MG63 (cell line): Measurements from ENCODE around the gene CDH4. TPM values are rescaled to one million over a fixed set of nuclear protein-coding genes. Genes with fewer than 3 reads are reported as not detected.

Experiments
- DNase-seq: peaks from one replicate; pipeline ENCODE4 v3.0.0-alpha.2; 2020
- H3K27me3 ChIP-seq: fragments of 250-450 bp; sonication (Bioruptor Pico); 2 replicates; pipeline ENCODE4 v1.5.1; 2020; ENCODE audit warnings: mild to moderate bottlenecking, moderate library complexity
- H3K36me3 ChIP-seq: fragments of 250-450 bp; sonication (Bioruptor Pico); 2 replicates; pipeline ENCODE4 v1.5.1; 2020; ENCODE audit warnings: mild to moderate bottlenecking, moderate library complexity
- H3K4me3 ChIP-seq: fragments of 250-450 bp; sonication (Bioruptor Pico); 2 replicates; pipeline ENCODE4 v1.5.1; 2020; ENCODE audit warnings: mild to moderate bottlenecking, moderate library complexity
- H3K9me3 ChIP-seq: fragments of 250-450 bp; sonication (Bioruptor Pico); 2 replicates; pipeline ENCODE4 v1.5.1; 2020; ENCODE audit warnings: mild to moderate bottlenecking, moderate library complexity
- total RNA-seq: library from RNA; depleted of rRNA; stranded (reverse); fragments of >200 nt; shearing (Covaris generic); gene quantifications from 2 replicates; pipeline ENCODE4 v1.2.3, GENCODE V29; 2014; ENCODE audit warnings: low replicate concordance

The CDH4 gene
- total RNA-seq, 1 experiment from 2014 or later = not detected

DNA sequence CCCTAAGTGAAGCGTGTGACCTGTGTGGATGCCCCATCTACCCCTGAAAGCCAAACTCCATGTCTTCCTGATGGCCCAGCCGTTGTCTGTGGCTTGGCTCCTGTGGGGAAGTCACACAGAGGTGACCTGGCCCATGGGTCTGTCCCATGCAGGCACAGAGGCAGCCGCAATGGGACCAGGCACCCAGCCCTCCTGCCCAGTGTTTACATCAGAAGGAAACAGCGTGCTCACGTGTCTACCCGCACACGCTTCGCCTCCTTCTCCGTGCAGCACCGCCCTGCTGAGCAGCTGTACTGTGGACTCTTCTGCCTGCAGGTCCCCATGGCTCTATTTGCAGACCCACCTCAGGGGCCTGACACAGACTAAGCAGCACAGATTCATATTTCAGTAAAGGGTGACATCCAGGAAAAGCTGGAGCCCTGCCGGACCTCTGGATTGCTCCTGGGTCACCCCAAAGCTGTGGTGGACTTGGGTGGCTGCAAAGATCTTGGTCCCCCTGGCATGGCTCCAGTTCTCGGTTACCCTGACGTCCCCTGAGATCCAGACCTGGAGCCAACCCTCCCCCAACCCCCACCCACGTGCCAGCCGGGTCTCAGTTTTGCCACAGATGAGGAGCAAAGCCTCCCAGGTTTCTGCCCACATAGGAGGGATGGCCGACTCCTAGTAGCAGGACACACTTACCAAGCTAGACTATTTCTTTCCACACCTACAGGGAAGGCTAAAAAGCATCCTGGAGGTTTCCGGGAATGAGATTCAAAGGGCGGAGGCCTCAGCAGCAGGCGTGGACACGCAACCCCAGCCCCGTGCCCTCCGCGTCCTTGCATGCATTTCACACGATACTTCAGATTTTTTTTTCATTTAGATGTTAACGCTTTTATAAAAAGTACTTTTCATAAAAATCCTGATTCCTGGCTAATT lies 120.3 kb downstream of the CDH4 start:
- no peaks in the 10 kb centered on the region for H3K9me3 ChIP-seq
- no peak overlapping the region for H3K4me3 ChIP-seq
- H3K27me3 ChIP-seq = peaks cover 8% of the 10 kb centered on the region; the same call in 1 of the 2 replicates
- H3K36me3 ChIP-seq = no peaks in the 10 kb centered on the region
- DNase-seq = no peak

DNA sequence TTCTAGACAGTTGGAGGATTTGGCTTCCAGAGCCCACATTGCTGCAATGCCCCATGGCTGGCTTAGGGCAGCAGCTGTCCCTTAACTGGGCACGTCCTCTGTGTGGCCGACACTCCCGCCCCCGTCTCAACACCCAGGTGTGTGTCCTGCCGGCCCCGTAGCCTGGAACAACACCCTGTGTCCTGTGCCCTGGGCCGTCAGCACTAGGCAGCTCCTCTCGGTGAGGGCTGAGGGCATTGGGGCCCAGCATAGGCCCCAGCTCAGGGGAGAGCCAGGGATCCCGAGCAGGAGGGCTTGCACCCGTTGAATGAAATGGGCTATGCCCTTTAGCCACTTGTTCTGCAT lies 121.0 kb downstream of the CDH4 start:
- DNase-seq = no peak
- Histone ChIP-seq H3K36me3 (no peaks in the 10 kb centered on the region), H3K4me3 (no peak overlapping the region), H3K27me3 (peaks cover 6% of the 10 kb centered on the region; the same call in 1 of the 2 replicates), H3K9me3 (no peaks in the 10 kb centered on the region)

DNA sequence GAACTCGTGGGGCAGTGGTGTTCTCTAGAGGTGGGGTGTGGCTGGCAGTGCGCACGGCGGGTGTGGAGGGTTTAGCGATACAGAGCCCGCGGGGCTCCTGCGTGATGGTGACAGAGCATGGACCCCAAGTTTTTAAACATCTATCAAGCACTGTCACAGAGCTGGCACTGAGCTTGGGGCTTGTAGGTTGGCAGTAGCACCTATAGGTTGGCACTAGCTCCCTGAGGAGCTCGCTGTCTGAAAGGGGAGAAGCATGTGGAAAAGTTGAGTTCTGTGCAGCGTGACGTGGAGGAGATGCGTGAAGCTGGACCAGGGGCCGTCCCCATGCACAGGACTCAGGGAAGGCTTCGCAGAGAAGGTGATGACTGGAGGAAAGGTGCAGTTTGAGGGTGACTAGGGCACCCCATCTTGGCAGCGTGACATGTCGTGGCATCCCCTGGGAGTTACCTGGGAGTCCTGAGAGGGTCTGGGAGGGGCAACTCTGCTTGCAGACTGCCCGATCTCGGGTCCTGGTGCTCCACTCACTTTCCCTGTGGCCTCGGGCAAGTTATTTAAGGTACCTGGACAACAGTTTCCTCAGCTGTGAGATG lies 122.0 kb downstream of the CDH4 start:
- H3K4me3 ChIP-seq = no peak overlapping the region
- 0 out of 2 replicates have a peak, but pooled peaks cover 2% of the 10 kb centered on the region for H3K27me3 ChIP-seq
- H3K9me3 ChIP-seq = no peaks in the 10 kb centered on the region
- no peak for DNase-seq
- H3K36me3 ChIP-seq = no peaks in the 10 kb centered on the region

DNA sequence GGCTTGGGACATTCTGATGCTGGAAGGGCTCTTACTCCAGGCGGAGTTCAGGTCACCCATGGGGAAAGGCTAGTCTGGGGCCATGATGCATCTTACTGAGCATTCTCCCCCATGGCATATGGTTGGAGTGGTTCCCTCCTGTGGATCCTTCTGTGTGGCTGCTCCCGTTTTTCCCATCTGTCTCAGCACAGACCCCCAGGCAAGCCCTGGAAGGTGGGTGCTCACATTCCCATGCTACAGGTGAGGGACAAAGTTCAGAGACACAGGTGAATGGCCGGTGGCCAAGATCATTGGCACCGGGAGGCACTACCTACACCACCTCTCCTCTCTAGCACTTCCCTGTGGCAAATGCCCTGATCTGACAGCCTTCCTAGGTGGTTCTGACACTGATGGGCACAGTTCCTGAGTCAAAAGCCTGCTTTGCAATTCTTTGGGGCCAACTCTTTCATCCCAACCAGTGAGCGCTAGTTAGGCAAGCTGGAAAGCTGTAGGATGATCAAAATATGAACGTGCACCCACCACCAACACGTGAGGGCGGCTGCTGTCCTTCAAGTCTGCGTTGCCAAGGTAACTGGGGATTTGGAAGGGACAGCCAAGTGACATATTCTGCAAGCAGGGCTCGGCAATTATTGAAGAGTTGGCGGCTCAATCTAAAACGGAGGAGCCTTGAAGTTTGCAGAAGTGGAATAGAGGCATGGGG lies 124.6 kb downstream of the CDH4 start:
- DNase-seq = no peak
- no peaks in the 10 kb centered on the region for H3K9me3 ChIP-seq
- no peaks in the 10 kb centered on the region for H3K36me3 ChIP-seq
- H3K27me3 ChIP-seq = peaks cover 7% of the 10 kb centered on the region; the same call in 1 of the 2 replicates
- no peak overlapping the region for H3K4me3 ChIP-seq

DNA sequence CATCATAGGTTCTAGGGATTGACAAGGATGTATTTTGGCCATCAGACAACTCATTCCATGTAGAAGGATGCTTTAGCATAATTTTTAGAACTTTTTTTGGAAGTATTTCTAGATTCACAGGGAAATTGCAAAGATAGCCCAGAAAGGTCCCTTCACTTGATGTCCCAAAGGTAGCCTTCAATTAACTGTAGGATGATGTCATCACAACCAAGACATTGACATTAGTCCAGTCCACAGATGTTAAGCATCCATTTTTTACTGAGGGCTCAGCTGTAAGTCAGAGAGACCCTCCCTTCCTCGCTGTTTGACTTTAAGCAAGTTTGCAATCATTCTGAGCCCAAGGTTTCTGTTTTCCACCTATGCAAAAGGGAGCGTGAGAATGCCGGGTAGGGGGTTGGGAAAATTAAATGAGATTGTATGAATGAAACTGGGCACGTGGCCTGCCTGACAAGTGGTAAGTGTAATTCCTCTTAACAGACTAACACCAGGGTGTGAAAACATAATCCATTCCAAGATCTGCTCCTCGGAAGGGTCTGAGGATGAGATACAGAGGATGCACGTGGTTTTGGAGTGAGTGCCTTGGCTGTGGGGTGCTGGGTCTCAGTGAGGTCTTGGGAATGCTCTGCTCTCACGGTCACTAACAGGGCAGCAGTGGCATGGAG lies 126.8 kb downstream of the CDH4 start:
- no peaks in the 10 kb centered on the region for H3K36me3 ChIP-seq
- DNase-seq = no peak

DNA sequence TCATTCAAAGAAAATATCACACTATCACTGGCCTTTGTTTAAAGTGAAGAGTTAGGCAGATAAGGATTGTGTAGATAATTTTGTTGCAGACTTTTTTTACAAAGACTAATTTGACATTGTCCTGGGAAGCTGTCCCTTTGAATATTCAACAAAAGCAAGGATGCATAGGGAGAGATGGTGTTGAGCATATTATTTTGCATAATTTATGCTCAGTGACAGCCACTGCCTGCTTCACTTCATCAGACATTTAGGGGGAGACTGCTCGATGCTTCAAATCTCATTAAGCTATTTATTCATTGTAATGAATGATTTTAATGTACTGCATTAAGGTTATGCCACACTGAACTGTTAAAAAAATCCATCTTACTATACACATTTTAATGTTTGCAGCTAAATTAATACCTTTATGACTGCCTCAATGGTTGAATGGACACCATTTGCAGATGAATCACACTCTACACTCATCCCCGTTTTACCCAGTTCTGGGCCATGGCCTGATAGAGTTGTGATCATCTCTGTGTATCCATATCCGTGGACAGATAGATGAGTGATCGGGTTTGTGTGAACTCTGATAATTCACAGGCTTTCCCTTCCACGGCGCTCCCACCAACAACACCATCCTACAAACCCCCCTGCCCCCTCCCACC lies 128.0 kb downstream of the CDH4 start:
- Histone ChIP-seq H3K4me3 (no peak overlapping the region), H3K27me3 (peaks cover 5% of the 10 kb centered on the region; the same call in 1 of the 2 replicates), H3K36me3 (no peaks in the 10 kb centered on the region), H3K9me3 (no peaks in the 10 kb centered on the region)
- DNase-seq = no peak

More for the DNA sequence above, 126.8 kb downstream of the CDH4 start:
- Histone ChIP-seq H3K9me3 (no peaks in the 10 kb centered on the region), H3K27me3 (peaks cover 5% of the 10 kb centered on the region; the same call in 1 of the 2 replicates), H3K4me3 (no peak overlapping the region)

DNA sequence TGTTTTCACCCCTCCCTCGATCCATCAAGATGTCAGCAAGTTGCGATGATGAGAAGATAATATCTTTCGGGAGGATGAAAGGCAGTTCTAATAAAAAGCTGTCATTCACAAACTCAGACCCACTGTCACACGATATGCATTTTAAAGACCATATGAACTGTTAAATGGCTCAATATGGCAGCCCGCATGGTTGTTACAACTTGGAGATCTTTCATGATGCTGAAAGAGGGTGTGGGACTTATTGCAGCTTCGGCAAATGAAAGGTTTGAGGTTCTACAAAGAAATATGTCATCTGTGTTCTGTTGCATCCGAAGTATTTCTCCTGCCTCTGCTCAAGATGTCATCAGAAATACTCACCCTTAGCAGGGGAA lies 128.5 kb downstream of the CDH4 start:
- DNase-seq = no peak
- H3K27me3 ChIP-seq = peaks cover 5% of the 10 kb centered on the region; the same call in 1 of the 2 replicates
- no peaks in the 10 kb centered on the region for H3K36me3 ChIP-seq
- no peak overlapping the region for H3K4me3 ChIP-seq
- no peaks in the 10 kb centered on the region for H3K9me3 ChIP-seq

DNA sequence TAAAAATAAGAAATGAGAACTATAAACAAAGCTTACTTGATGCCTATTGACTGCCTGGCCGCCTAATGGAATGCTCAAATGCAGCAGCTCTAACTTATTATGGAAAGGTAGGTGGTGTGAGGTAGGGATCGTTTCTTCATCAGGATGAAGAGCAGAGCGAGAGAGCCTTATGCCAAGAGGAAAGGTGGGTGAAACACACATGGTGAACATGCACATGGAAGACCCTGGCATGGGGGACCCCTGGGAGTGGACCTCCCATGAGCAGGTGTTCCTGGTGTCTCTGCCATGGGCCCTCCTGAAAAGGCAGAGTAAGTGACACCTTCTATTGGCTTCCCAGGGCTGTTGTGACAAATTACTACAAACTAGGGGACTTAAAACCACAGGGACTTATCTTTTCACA lies 130.1 kb downstream of the CDH4 start:
- DNase-seq = no peak
- no peak overlapping the region for H3K4me3 ChIP-seq
- no peaks in the 10 kb centered on the region for H3K36me3 ChIP-seq
- no peaks in the 10 kb centered on the region for H3K9me3 ChIP-seq
- H3K27me3 ChIP-seq = peaks cover 5% of the 10 kb centered on the region

DNA sequence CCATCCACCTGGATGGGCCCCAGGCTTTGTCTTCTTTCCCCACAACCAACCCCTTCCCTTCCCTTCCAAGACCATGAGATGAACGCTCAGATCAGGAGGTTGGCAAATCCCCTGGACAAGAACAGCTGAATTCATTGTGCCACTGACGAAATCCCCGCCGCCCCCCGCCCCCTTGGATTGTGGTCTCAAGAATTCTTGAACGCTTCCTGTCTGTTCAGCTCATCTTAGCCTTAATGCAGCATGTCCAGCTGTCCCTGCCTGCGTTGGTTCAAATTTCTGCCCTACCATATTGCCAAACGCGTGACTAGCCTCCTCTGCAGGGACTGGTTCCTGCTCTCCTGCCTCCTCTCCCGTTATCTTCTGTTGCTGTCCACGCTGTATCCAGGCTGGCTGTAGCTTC lies 133.2 kb downstream of the CDH4 start:
- no peaks in the 10 kb centered on the region for H3K9me3 ChIP-seq
- H3K27me3 ChIP-seq = peaks cover 6% of the 10 kb centered on the region
- no peaks in the 10 kb centered on the region for H3K36me3 ChIP-seq
- no peak for DNase-seq
- H3K4me3 ChIP-seq = no peak overlapping the region

DNA sequence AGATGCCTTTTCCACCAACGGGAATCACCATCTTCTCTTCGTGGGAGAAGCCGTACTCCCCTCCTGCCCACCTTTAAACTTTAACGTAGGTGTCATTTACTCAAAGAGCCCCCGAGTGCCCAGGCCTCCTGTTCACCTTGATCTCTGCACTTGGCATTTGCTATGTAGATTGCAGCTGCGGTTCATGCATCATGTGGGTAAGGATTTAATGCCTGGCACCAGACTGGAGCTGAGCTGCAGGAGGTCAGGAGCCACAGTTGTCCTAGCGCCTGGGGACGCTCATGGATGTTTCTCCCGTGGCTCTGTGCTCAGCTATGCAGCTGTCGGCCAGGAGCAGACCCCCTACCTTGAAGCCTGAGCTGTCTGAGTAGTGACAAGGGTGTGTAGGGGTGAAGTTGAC lies 133.7 kb downstream of the CDH4 start:
- Histone ChIP-seq H3K27me3 (peaks cover 2% of the 10 kb centered on the region), H3K4me3 (no peak overlapping the region), H3K36me3 (no peaks in the 10 kb centered on the region), H3K9me3 (no peaks in the 10 kb centered on the region)
- no peak for DNase-seq

DNA sequence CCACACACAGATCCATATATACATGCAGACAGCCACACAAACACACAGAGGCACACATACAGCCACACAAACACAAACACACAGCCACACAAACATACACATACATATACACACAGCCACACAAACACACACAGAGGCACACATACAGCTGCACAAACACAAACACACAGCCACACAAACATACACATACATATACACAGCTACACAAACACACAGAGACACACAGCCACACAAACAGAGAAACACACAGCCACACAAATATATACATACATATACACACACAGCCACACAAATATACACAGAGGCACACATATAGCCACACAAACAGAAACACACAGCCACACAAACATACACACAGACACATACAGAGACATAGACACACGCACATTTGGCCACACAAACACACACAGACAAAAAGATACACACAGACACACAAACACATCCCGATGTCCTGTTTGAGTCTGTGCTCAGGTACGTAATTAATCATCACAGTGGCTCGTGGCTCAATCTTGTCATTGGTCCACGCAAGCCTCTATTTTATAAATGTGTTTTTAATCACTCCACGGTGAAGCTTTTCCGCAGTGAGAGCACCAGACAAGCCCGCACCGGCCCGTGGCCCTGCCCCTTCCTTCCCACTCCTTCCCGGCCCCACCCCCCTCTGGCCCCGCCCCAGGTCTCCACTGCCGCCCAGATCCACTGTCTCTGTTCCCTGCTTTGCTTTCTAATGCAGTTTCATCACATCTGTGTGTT lies 135.3 kb downstream of the CDH4 start:
- peaks cover 2% of the 10 kb centered on the region for H3K27me3 ChIP-seq
- H3K4me3 ChIP-seq = no peak overlapping the region
- no peaks in the 10 kb centered on the region for H3K9me3 ChIP-seq
- peak; percentile 64 for DNase-seq
- no peaks in the 10 kb centered on the region for H3K36me3 ChIP-seq

DNA sequence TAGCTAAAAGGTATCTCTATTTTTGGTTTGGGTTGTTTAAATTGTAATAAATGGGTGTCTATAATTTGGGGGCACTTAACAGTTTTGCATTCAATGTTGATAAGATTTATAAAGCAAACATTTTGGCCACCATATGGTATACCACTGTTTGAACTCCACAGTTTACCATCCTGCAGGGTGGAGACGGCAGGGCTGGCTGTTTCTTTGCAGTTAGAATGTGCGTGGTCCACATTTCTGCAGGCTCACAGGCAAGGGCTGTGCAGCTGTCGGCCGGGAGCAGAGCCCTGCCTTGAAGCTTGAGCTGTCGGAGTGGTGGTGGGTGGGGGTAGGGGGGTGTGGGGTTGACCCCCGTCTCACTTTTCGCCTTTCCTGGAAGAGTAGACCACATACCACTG lies 135.9 kb downstream of the CDH4 start:
- H3K9me3 ChIP-seq = no peaks in the 10 kb centered on the region
- peaks cover 2% of the 10 kb centered on the region for H3K27me3 ChIP-seq
- H3K36me3 ChIP-seq = no peaks in the 10 kb centered on the region
- no peak overlapping the region for H3K4me3 ChIP-seq
- DNase-seq = no peak

DNA sequence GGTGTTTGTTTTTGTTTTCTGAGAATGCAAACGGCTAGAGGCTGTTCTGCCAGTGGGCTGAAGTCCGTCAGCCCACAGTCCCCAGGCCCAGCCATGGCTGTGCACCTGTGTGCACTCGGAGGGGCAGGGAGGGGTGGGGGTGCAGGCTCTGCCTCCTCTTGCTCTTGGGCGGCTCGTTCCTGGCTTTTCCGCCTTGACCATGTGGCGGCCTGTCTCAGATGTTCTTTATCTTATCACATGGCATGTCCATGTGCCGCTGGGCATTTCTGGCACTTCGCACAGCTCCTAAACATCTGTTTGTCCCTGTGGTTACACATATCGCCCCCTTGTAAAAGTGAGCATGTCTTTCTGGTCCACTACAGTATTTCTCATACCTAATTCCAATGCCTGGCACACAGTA lies 137.0 kb downstream of the CDH4 start:
- H3K27me3 ChIP-seq = peaks cover 2% of the 10 kb centered on the region
- no peaks in the 10 kb centered on the region for H3K36me3 ChIP-seq
- DNase-seq = no peak
- no peaks in the 10 kb centered on the region for H3K9me3 ChIP-seq
- H3K4me3 ChIP-seq = no peak overlapping the region

DNA sequence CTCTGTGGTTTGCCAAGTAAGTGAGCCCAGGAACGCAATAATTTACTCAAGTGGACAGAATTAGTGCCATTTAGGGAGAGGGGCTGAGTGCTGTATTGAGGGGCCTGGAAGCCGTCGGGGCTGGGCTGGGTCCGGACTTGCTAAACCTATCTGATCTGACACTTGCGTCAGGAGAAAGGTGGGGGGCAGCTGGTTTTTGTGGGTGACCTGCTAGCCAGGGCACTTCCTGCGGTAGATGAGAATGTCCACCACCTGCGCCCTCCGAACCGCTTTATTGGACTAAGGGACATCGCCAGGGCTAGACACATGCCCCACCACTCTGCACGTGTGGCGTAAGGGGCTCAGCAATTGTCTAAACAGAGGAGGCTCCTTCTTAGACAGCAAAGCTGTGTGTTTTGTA lies 139.1 kb downstream of the CDH4 start:
- no peaks in the 10 kb centered on the region for H3K9me3 ChIP-seq
- no peaks in the 10 kb centered on the region for H3K36me3 ChIP-seq
- peaks cover 2% of the 10 kb centered on the region for H3K27me3 ChIP-seq
- DNase-seq = no peak
- H3K4me3 ChIP-seq = no peak overlapping the region

DNA sequence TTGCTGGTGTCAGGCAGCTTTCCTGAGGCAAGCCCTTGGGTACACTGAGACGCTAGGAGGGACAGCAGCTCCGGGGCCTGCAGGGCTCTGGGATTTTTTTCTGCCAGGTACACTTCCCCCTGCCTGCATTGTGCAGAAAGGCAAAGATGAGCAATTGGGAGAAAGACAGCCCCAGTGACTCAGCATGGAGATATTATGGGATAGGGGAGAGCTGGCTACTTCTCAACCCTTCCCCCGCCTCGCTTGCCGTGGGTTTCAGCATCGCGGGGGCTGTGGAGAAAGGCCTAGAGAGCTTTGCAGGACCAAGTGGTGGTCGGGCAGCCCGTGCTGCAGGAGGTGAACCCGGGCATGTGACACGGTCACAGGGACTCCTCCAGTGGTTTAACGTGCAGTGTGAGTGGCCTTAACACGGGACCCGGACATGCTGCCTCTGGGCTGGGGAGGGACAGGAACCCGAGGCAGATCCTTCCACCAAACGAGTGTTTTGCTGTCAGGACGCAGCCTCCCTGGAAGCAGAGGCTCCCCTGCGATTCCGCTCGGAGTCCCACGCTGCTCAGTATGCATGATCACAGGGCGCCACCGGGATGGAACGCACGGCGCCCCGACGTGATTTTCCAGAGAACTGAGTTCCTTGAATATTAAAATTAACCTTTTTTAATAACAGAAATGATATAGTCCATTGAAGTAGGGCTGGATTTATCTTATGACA lies 139.9 kb downstream of the CDH4 start:
- H3K36me3 ChIP-seq = no peaks in the 10 kb centered on the region
- H3K27me3 ChIP-seq = peaks cover 2% of the 10 kb centered on the region
- no peak overlapping the region for H3K4me3 ChIP-seq
- DNase-seq = no peak
- no peaks in the 10 kb centered on the region for H3K9me3 ChIP-seq
